ENCODE results near the gene PTGIS. TPM values are rescaled to one million over a fixed set of nuclear protein-coding genes. Genes with fewer than 3 reads are reported as not detected.

The PTGIS gene
- total RNA-seq, 2 experiments from 2014 or later, result 1.9 to 2.5 TPM

- DNase-seq, result no peak
- Mint-ChIP-seq H3K4me3 (no peak overlapping the region), H3K36me3 (ENCODE audit: low read depth) (peaks cover 13% of the 10 kb centered on the region), H3K9me3 (ENCODE audit: insufficient read depth) (peaks cover 9% of the 10 kb centered on the region), H3K27me3 (ENCODE audit: low read depth) (peaks cover 2% of the 10 kb centered on the region), H3K27ac (peak overlapping the region; percentile 66), H3K4me1 (ENCODE audit: low read depth) (peaks cover 39% of the 10 kb centered on the region)
- POLR2A ChIA-PET, result no interaction called here
- CTCF ChIA-PET, result interaction anchor here (0.9 to 3.6 kb wide), 3 partner anchors 17 to 43 kb away, joined by 3 to 13 read pairs (median 4); no protein-coding TSS in a partner anchor
- no peak for ATAC-seq
Measured at GRCh38 chr20:49584418-49585382, 16.8 kb upstream of the PTGIS start.

- H3K27ac Mint-ChIP-seq, result no peak overlapping the region
- ChIA-PET POLR2A (interaction anchor here (7.1 kb wide), 1 partner anchor 11 kb away, joined by 38 read pairs; no protein-coding TSS in a partner anchor), CTCF (interaction anchor here (0.9 to 3.6 kb wide), 4 partner anchors 18 to 42 kb away, joined by 3 to 13 read pairs (median 4); no protein-coding TSS in a partner anchor)
- peaks cover 40% of the 10 kb centered on the region for H3K4me1 Mint-ChIP-seq (ENCODE audit: low read depth)
- peaks cover 11% of the 10 kb centered on the region for H3K36me3 Mint-ChIP-seq (ENCODE audit: low read depth)
- H3K27me3 Mint-ChIP-seq (ENCODE audit: low read depth), result peaks cover 2% of the 10 kb centered on the region
- ATAC-seq, result no peak
- peaks cover 9% of the 10 kb centered on the region for H3K9me3 Mint-ChIP-seq (ENCODE audit: insufficient read depth)
- DNase-seq, result no peak
- no peak overlapping the region for H3K4me3 Mint-ChIP-seq
Measured at GRCh38 chr20:49583669-49584417, 15.9 kb upstream of the PTGIS start.

GRCh38 chr20:49583343-49583668 lies 15.4 kb upstream of the PTGIS start:
- Mint-ChIP-seq H3K36me3 (ENCODE audit: low read depth) (peaks cover 11% of the 10 kb centered on the region), H3K4me3 (no peak overlapping the region), H3K27ac (no peak overlapping the region), H3K4me1 (ENCODE audit: low read depth) (peaks cover 41% of the 10 kb centered on the region), H3K27me3 (ENCODE audit: low read depth) (peaks cover 2% of the 10 kb centered on the region), H3K9me3 (ENCODE audit: insufficient read depth) (peaks cover 9% of the 10 kb centered on the region)
- no peak for DNase-seq
- POLR2A ChIA-PET, result interaction anchor here (7.1 kb wide), 1 partner anchor 11 kb away, joined by 38 read pairs; no protein-coding TSS in a partner anchor
- no peak for ATAC-seq
- CTCF ChIA-PET, result interaction anchor here (1.9 to 3.6 kb wide), 2 partner anchors 25 to 42 kb away, joined by 5 to 13 read pairs; no protein-coding TSS in a partner anchor

- no peak for ATAC-seq
- H3K9me3 Mint-ChIP-seq (ENCODE audit: insufficient read depth), result peaks cover 9% of the 10 kb centered on the region
- CTCF ChIA-PET, result interaction anchor here (1.9 to 3.6 kb wide), 2 partner anchors 26 to 41 kb away, joined by 5 to 13 read pairs; no protein-coding TSS in a partner anchor
Measured at GRCh38 chr20:49582413-49583334, 14.7 kb upstream of the PTGIS start.

GRCh38 chr20:49581482-49581881 lies 13.5 kb upstream of the PTGIS start:
- DNase-seq (no peak), ATAC-seq (no peak)
- peaks cover 58% of the 10 kb centered on the region for H3K4me1 Mint-ChIP-seq (ENCODE audit: low read depth)
- POLR2A ChIA-PET, result interaction anchor here (1.0 to 7.1 kb wide), 3 partner anchors 8 to 13 kb away, joined by 3 to 38 read pairs (median 3); no protein-coding TSS in a partner anchor
- H3K4me3 Mint-ChIP-seq, result no peak overlapping the region
- peaks cover 9% of the 10 kb centered on the region for H3K9me3 Mint-ChIP-seq (ENCODE audit: insufficient read depth)
- H3K27ac Mint-ChIP-seq, result no peak overlapping the region
- H3K36me3 Mint-ChIP-seq (ENCODE audit: low read depth), result peaks cover 17% of the 10 kb centered on the region
- H3K27me3 Mint-ChIP-seq (ENCODE audit: low read depth), result peaks cover 2% of the 10 kb centered on the region
- CTCF ChIA-PET, result interaction anchor here (1.1 to 3.0 kb wide), 2 partner anchors 12 to 40 kb away, joined by 3 to 14 read pairs; no protein-coding TSS in a partner anchor

More at GRCh38 chr20:49582413-49583334, 14.7 kb upstream of the PTGIS start:
- Mint-ChIP-seq H3K4me3 (no peak overlapping the region), H3K4me1 (ENCODE audit: low read depth) (peaks cover 47% of the 10 kb centered on the region), H3K36me3 (ENCODE audit: low read depth) (peaks cover 11% of the 10 kb centered on the region), H3K27me3 (ENCODE audit: low read depth) (peaks cover 2% of the 10 kb centered on the region), H3K27ac (no peak overlapping the region)
- POLR2A ChIA-PET, result interaction anchor here (7.1 kb wide), 1 partner anchor 12 kb away, joined by 38 read pairs; no protein-coding TSS in a partner anchor
- no peak for DNase-seq

- ATAC-seq, result no peak
- CTCF ChIA-PET, result interaction anchor here (1.0 to 3.0 kb wide), 3 partner anchors 9 to 39 kb away, joined by 3 to 14 read pairs (median 3); no protein-coding TSS in a partner anchor
- no peak for DNase-seq
- Mint-ChIP-seq H3K9me3 (ENCODE audit: insufficient read depth) (peaks cover 9% of the 10 kb centered on the region), H3K4me3 (no peak overlapping the region), H3K4me1 (ENCODE audit: low read depth) (peaks cover 64% of the 10 kb centered on the region), H3K27me3 (ENCODE audit: low read depth) (peaks cover 2% of the 10 kb centered on the region), H3K27ac (no peak overlapping the region), H3K36me3 (ENCODE audit: low read depth) (peaks cover 23% of the 10 kb centered on the region)
- POLR2A ChIA-PET, result interaction anchor here (7.1 kb wide), 1 partner anchor 14 kb away, joined by 38 read pairs; no protein-coding TSS in a partner anchor
Measured at GRCh38 chr20:49580813-49581174, 12.9 kb upstream of the PTGIS start.

- Mint-ChIP-seq H3K27ac (peak overlapping the region; percentile 43), H3K36me3 (ENCODE audit: low read depth) (peaks cover 23% of the 10 kb centered on the region), H3K27me3 (ENCODE audit: low read depth) (peaks cover 2% of the 10 kb centered on the region), H3K4me1 (ENCODE audit: low read depth) (peaks cover 63% of the 10 kb centered on the region), H3K4me3 (no peak overlapping the region), H3K9me3 (ENCODE audit: insufficient read depth) (peaks cover 9% of the 10 kb centered on the region)
- POLR2A ChIA-PET, result interaction anchor here (7.1 kb wide), 1 partner anchor 14 kb away, joined by 38 read pairs; no protein-coding TSS in a partner anchor
- CTCF ChIA-PET, result interaction anchor here (1.0 to 4.5 kb wide), 5 partner anchors 10 to 38 kb away, joined by 3 to 18 read pairs (median 3); no protein-coding TSS in a partner anchor
- no peak for ATAC-seq
- DNase-seq, result no peak
Measured at GRCh38 chr20:49579874-49580812, 12.2 kb upstream of the PTGIS start.

- H3K4me1 Mint-ChIP-seq (ENCODE audit: low read depth), result peaks cover 62% of the 10 kb centered on the region
- H3K36me3 Mint-ChIP-seq (ENCODE audit: low read depth), result peaks cover 23% of the 10 kb centered on the region
- H3K27me3 Mint-ChIP-seq (ENCODE audit: low read depth), result no peaks in the 10 kb centered on the region
- peaks cover 9% of the 10 kb centered on the region for H3K9me3 Mint-ChIP-seq (ENCODE audit: insufficient read depth)
- peak overlapping the region; percentile 13 for H3K27ac Mint-ChIP-seq
- CTCF ChIA-PET, result interaction anchor here (1.2 to 4.5 kb wide), 3 partner anchors 14 to 37 kb away, joined by 3 to 18 read pairs (median 14); no protein-coding TSS in a partner anchor
- DNase-seq (no peak), ATAC-seq (no peak)
- POLR2A ChIA-PET, result interaction anchor here (7.1 kb wide), 1 partner anchor 15 kb away, joined by 38 read pairs; no protein-coding TSS in a partner anchor
- no peak overlapping the region for H3K4me3 Mint-ChIP-seq
Measured at GRCh38 chr20:49579195-49579594, 11.3 kb upstream of the PTGIS start.

- ChIA-PET POLR2A (interaction anchor here (1.0 to 7.1 kb wide), 2 partner anchors 12 to 16 kb away, joined by 3 to 38 read pairs; no protein-coding TSS in a partner anchor), CTCF (interaction anchor here (1.2 to 4.5 kb wide), 2 partner anchors 13 to 30 kb away, joined by 3 to 18 read pairs; no protein-coding TSS in a partner anchor)
- H3K27me3 Mint-ChIP-seq (ENCODE audit: low read depth), result no peaks in the 10 kb centered on the region
- DNase-seq (no peak), ATAC-seq (no peak)
- peaks cover 21% of the 10 kb centered on the region for H3K36me3 Mint-ChIP-seq (ENCODE audit: low read depth)
- H3K4me3 Mint-ChIP-seq, result no peak overlapping the region
- peaks cover 69% of the 10 kb centered on the region for H3K4me1 Mint-ChIP-seq (ENCODE audit: low read depth)
- H3K27ac Mint-ChIP-seq, result peak overlapping the region; percentile 13
- H3K9me3 Mint-ChIP-seq (ENCODE audit: insufficient read depth), result peaks cover 9% of the 10 kb centered on the region
Measured at GRCh38 chr20:49578436-49578835, 10.5 kb upstream of the PTGIS start.
